NK-92 treated with Interleukin-12 subunit alpha and Interleukin-12 subunit beta, amount 100 ng/mL, for 24 hours (cell line): ENCODE results near the gene SUFU.
"Not testable (repeated sequence)": the region's sequence is repeated elsewhere in the genome, so short reads cannot be mapped to it uniquely, and the experiment has no call there.

Experiments used
- DNase-seq: peaks from one replicate; lab custom pipeline; 2025; lab: John Stamatoyannopoulos, UW

SUFU gene

GRCh38 chr10:102652170-102652916 is 148.6 kb downstream of the SUFU start:
- DNase-seq, result no peak

- DNase-seq, result no peak
Measured at GRCh38 chr10:102653060-102653459, 149.3 kb downstream of the SUFU start.

GRCh38 chr10:102654566-102654965 is 150.8 kb downstream of the SUFU start:
- no peak for DNase-seq

- no peak for DNase-seq
Measured at GRCh38 chr10:102654969-102655368, 151.2 kb downstream of the SUFU start.

GRCh38 chr10:102656026-102656425 is 152.3 kb downstream of the SUFU start:
- DNase-seq, result no peak

GRCh38 chr10:102656791-102657371 is 153.1 kb downstream of the SUFU start:
- no peak for DNase-seq

GRCh38 chr10:102657451-102657850 is 153.7 kb downstream of the SUFU start:
- no peak for DNase-seq

GRCh38 chr10:102657984-102658724 is 154.4 kb downstream of the SUFU start:
- no peak for DNase-seq

GRCh38 chr10:102658802-102659201 is 155.0 kb downstream of the SUFU start:
- DNase-seq, result no peak

GRCh38 chr10:102660888-102661657 is 157.3 kb downstream of the SUFU start:
- DNase-seq, result peak; percentile 77

- DNase-seq, result no peak
Measured at GRCh38 chr10:102661658-102662028, 157.9 kb downstream of the SUFU start.

GRCh38 chr10:102665904-102666509 is 162.2 kb downstream of the SUFU start:
- no peak for DNase-seq

- DNase-seq, result not testable (repeated sequence)
Measured at GRCh38 chr10:102667411-102667810, 163.6 kb downstream of the SUFU start.

- DNase-seq, result no peak
Measured at GRCh38 chr10:102668326-102669107, 164.7 kb downstream of the SUFU start.

GRCh38 chr10:102669206-102670064 is 165.7 kb downstream of the SUFU start:
- DNase-seq, result peak; percentile 21

GRCh38 chr10:102670065-102670670 is 166.4 kb downstream of the SUFU start:
- no peak for DNase-seq

- DNase-seq, result no peak
Measured at GRCh38 chr10:102670871-102671434, 167.2 kb downstream of the SUFU start.

- no peak for DNase-seq
Measured at GRCh38 chr10:102673236-102673818, 169.6 kb downstream of the SUFU start.
